Measurements from ENCODE around the gene CAMSAP1. TPM values are rescaled to one million over a fixed set of nuclear protein-coding genes. Genes with fewer than 3 reads are reported as not detected.

The CAMSAP1 gene
- total and polyA plus RNA-seq, 2 donors (not counting 1 experiment from before 2014, with no cell fraction given), result 5.0 to 18.8 TPM

DNA sequence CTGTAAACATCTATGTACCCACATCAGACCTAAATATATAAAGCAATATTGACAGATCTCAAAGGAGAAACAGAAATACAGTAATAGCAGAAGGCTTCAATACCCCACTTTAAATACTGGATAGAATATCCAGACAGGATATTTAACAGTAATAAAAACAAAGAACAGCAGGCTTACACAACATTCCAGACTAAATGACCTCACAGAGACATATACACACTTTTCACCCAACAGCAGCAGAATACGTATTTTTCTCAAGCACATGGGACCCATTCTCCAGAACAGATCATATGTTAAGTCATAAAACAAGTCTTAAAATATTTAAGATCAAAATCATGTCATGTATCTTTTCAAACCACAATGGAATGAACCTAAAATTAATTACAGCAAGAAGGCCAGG lies 76.8 kb downstream of the CAMSAP1 start:
- H3K4me3 ChIP-seq (replicated peaks in 1 of 4; ENCODE audit: control extremely low read depth in 1 of 4, insufficient read depth in 1 of 4, low read depth in 3 of 4, low read length in 4 of 4), result no peak overlapping the region
- H3K9ac ChIP-seq (ENCODE audit: insufficient read depth, low read length), result no peak overlapping the region
- no peak overlapping the region for H3K4me2 ChIP-seq (ENCODE audit: extremely low read depth, insufficient read depth, low read length)
- H4K20me1 ChIP-seq (ENCODE audit: control insufficient read depth, extremely low read depth, insufficient read depth, low read length), result no peaks in the 10 kb centered on the region
- H3K27me3 ChIP-seq (ENCODE audit: control insufficient read depth, insufficient read depth, low read length), result no peaks in the 10 kb centered on the region
- H3K36me3 ChIP-seq (ENCODE audit: control insufficient read depth, insufficient read depth, low read length), result no peaks in the 10 kb centered on the region
- H2AFZ ChIP-seq (ENCODE audit: low read length), result no peak overlapping the region
- H3K27ac ChIP-seq (ENCODE audit: insufficient read depth, low read length), result no peak overlapping the region
- TF ChIP-seq, protein P1, sequence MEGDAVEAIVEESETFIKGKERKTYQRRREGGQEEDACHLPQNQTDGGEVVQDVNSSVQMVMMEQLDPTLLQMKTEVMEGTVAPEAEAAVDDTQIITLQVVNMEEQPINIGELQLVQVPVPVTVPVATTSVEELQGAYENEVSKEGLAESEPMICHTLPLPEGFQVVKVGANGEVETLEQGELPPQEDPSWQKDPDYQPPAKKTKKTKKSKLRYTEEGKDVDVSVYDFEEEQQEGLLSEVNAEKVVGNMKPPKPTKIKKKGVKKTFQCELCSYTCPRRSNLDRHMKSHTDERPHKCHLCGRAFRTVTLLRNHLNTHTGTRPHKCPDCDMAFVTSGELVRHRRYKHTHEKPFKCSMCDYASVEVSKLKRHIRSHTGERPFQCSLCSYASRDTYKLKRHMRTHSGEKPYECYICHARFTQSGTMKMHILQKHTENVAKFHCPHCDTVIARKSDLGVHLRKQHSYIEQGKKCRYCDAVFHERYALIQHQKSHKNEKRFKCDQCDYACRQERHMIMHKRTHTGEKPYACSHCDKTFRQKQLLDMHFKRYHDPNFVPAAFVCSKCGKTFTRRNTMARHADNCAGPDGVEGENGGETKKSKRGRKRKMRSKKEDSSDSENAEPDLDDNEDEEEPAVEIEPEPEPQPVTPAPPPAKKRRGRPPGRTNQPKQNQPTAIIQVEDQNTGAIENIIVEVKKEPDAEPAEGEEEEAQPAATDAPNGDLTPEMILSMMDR (conservative IDR thresholded peaks at IDR 0.05 in 1 of 2, IDR thresholded peaks at IDR 0.05 in 1 of 2; ENCODE audit: low read depth in 1 of 2, low read length in 2 of 2), result no peak
- TF ChIP-seq EZH2 (IDR thresholded peaks at IDR 0.05; ENCODE audit: low read length, missing control alignments), result no peak
- no peaks in the 10 kb centered on the region for H3K9me3 ChIP-seq (ENCODE audit: control insufficient read depth, insufficient read depth, low read depth, low read length)
- peak in 1 of 2 donors; percentile 30 for DNase-seq (ENCODE audit: low read depth in 2 of 2)
- H3K79me2 ChIP-seq (ENCODE audit: control insufficient read depth, insufficient read depth, low read length), result no peaks in the 10 kb centered on the region
- no peaks in the 10 kb centered on the region for H3K4me1 ChIP-seq (ENCODE audit: control insufficient read depth, extremely low read depth, insufficient read depth, low read length)

DNA sequence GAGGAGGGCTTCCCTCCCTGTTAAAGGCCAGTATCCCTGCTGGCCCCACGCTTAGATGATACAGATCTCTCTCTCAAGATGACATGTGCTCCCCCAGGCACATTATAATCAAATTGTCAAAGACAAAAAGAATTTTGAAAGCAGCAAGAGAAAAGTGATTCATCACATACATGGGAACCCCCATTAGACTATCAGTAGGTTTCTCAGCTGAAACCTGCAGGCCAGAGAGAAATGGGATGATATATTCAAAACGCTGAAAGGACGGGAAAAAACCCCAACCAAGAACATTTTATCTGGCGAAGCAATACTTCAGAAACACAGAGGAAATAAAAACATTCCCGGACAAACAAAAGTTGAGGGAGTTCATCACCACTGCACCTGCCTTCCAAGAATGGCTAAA lies 78.7 kb downstream of the CAMSAP1 start:
- TF ChIP-seq EZH2 (IDR thresholded peaks at IDR 0.05; ENCODE audit: low read length, missing control alignments), result no peak
- TF ChIP-seq, protein P1 (conservative IDR thresholded peaks at IDR 0.05 in 1 of 2, IDR thresholded peaks at IDR 0.05 in 1 of 2; ENCODE audit: low read depth in 1 of 2, low read length in 2 of 2), result no peak
- no peak overlapping the region for H3K9ac ChIP-seq (ENCODE audit: insufficient read depth, low read length)
- no peaks in the 10 kb centered on the region for H4K20me1 ChIP-seq (ENCODE audit: control insufficient read depth, extremely low read depth, insufficient read depth, low read length)
- no peak for DNase-seq (ENCODE audit: low read depth in 2 of 2)
- H3K4me1 ChIP-seq (ENCODE audit: control insufficient read depth, extremely low read depth, insufficient read depth, low read length), result no peaks in the 10 kb centered on the region
- H3K9me3 ChIP-seq (ENCODE audit: control insufficient read depth, insufficient read depth, low read depth, low read length), result no peaks in the 10 kb centered on the region
- no peaks in the 10 kb centered on the region for H3K27me3 ChIP-seq (ENCODE audit: control insufficient read depth, insufficient read depth, low read length)
- H2AFZ ChIP-seq (ENCODE audit: low read length), result no peak overlapping the region
- no peaks in the 10 kb centered on the region for H3K36me3 ChIP-seq (ENCODE audit: control insufficient read depth, insufficient read depth, low read length)
- H3K4me3 ChIP-seq (replicated peaks in 1 of 4; ENCODE audit: control extremely low read depth in 1 of 4, insufficient read depth in 1 of 4, low read depth in 3 of 4, low read length in 4 of 4), result no peak overlapping the region
- no peak overlapping the region for H3K4me2 ChIP-seq (ENCODE audit: extremely low read depth, insufficient read depth, low read length)
- no peaks in the 10 kb centered on the region for H3K79me2 ChIP-seq (ENCODE audit: control insufficient read depth, insufficient read depth, low read length)
- H3K27ac ChIP-seq (ENCODE audit: insufficient read depth, low read length), result no peak overlapping the region

DNA sequence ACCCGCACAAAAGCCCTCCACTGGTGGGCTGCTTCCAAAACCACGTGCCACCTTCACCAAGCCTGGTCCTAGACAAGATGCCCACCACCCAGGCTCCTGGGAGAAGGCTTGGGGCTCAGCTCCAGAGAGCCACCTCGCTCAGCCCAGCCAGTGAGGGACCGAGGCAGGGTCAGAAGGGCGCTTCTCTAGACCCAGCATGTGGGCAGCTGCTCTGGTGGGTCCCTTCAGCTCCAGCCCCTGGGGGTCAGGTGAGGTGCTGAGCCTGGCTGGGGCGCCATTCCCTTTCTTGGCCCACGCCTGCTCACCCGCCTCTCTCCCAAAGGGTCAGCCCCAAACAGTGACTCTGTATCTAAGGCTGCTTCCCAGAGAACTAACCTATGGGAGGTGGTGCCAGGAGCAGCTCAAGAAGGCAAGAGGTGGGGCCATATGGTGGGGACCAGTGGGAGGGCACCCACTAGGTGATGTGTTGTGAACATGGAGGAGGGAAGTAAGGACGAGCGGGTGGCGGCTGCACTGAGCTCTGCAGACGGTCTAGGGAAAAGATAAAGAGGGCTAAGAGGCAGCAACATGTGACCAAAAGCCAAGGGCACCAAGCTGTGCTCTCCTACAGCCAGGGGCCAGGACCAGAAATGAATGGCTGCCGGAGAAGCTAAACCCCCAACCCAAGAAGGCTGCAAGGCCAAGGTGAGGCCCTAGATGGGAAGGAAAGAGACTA lies 79.3 kb downstream of the CAMSAP1 start:
- no peak overlapping the region for H2AFZ ChIP-seq (ENCODE audit: low read length)
- no peak for DNase-seq (ENCODE audit: low read depth in 2 of 2)
- H3K4me1 ChIP-seq (ENCODE audit: control insufficient read depth, extremely low read depth, insufficient read depth, low read length), result no peaks in the 10 kb centered on the region
- H3K79me2 ChIP-seq (ENCODE audit: control insufficient read depth, insufficient read depth, low read length), result no peaks in the 10 kb centered on the region
- H3K36me3 ChIP-seq (ENCODE audit: control insufficient read depth, insufficient read depth, low read length), result no peaks in the 10 kb centered on the region
- no peaks in the 10 kb centered on the region for H3K27me3 ChIP-seq (ENCODE audit: control insufficient read depth, insufficient read depth, low read length)
- no peak overlapping the region for H3K27ac ChIP-seq (ENCODE audit: insufficient read depth, low read length)
- no peaks in the 10 kb centered on the region for H4K20me1 ChIP-seq (ENCODE audit: control insufficient read depth, extremely low read depth, insufficient read depth, low read length)
- H3K9ac ChIP-seq (ENCODE audit: insufficient read depth, low read length), result no peak overlapping the region
- H3K9me3 ChIP-seq (ENCODE audit: control insufficient read depth, insufficient read depth, low read depth, low read length), result no peaks in the 10 kb centered on the region
- H3K4me3 ChIP-seq (replicated peaks in 1 of 4; ENCODE audit: control extremely low read depth in 1 of 4, insufficient read depth in 1 of 4, low read depth in 3 of 4, low read length in 4 of 4), result no peak overlapping the region
- no peak overlapping the region for H3K4me2 ChIP-seq (ENCODE audit: extremely low read depth, insufficient read depth, low read length)
- TF ChIP-seq, protein P1 (conservative IDR thresholded peaks at IDR 0.05 in 1 of 2, IDR thresholded peaks at IDR 0.05 in 1 of 2; ENCODE audit: low read depth in 1 of 2, low read length in 2 of 2), result no peak
- TF ChIP-seq EZH2 (IDR thresholded peaks at IDR 0.05; ENCODE audit: low read length, missing control alignments), result no peak
